SK-N-SH (cell line): ENCODE data around the gene PIGZ. TPM values are rescaled to one million over a fixed set of nuclear protein-coding genes. Genes with fewer than 3 reads are reported as not detected.
A peak's percentile ranks its signal among the peaks of the same experiment; 100 is the strongest.

ENCODE experiments used
- CTCF ChIA-PET: fragments of 300-600, 350-600 bp; formaldehyde crosslinking; extraction: SDS; loops from one replicate; lab custom pipeline; 2021; lab: Yijun Ruan, JAX
- POLR2A ChIA-PET: fragments of 350-600 bp; sonication (Branson Sonifier 250); formaldehyde crosslinking; extraction: SDS; loops from one replicate; lab custom pipeline; 2020; ENCODE audit warnings: antibody characterized with exemption, inconsistent platforms; lab: Yijun Ruan, JAX
- DNase-seq: peaks from one replicate; pipeline ENCODE4 v3.0.0; 2012
- H2AFZ ChIP-seq: fragments of 200-600 bp; sonication (generic); 2 replicates; pipeline ENCODE4 v1.8.1; 2016; ENCODE audit warnings: antibody characterized with exemption, mild to moderate bottlenecking, low read depth
- H3F3A ChIP-seq: fragments of 200-600 bp; sonication (generic); replicated peaks from 2 replicates; pipeline ENCODE3; 2016; ENCODE audit warnings: antibody characterized with exemption, mild to moderate bottlenecking; ENCODE audit not compliant: insufficient read depth
- H3K27ac ChIP-seq, 2 experiments: fragments of 200-500 bp in 1 of 2; fragments of 200-600 bp in 1 of 2; sonication (Bioruptor generic) in 1 of 2; sonication (generic), shearing (Covaris generic) in 1 of 2; 2 replicates each; pipeline versions ENCODE4 v1.5.1 to v1.6.1; 2014 to 2016; ENCODE audit warnings: low read depth in 2 of 2, inconsistent platforms in 1 of 2, low read length in 1 of 2, mild to moderate bottlenecking in 1 of 2, mixed read lengths in 1 of 2
- H3K27me3 ChIP-seq: fragments of 200-600 bp; sonication (generic), shearing (Covaris generic); 2 replicates; pipeline ENCODE4 v1.6.1; 2016; ENCODE audit warnings: mixed run types; ENCODE audit not compliant: insufficient read depth
- H3K36me3 ChIP-seq, 2 experiments: fragments of 200-500 bp in 1 of 2; fragments of 200-600 bp in 1 of 2; sonication (Bioruptor generic) in 1 of 2; sonication (generic) in 1 of 2; replicated peaks in 1 of 2; 2 replicates each; pipeline versions ENCODE3 to v1.5.1; 2014 to 2016; ENCODE audit warnings: low read length in 1 of 2, mild to moderate bottlenecking in 1 of 2; ENCODE audit not compliant: insufficient read depth in 2 of 2, control insufficient read depth in 1 of 2
- H3K4me1 ChIP-seq, 2 experiments: fragments of 200-500 bp in 1 of 2; fragments of 200-600 bp in 1 of 2; sonication (Bioruptor generic) in 1 of 2; sonication (generic), shearing (Covaris generic) in 1 of 2; 2 replicates each; pipeline versions ENCODE4 v1.5.1 to v1.6.1; 2014 to 2016; ENCODE audit warnings: low read depth in 1 of 2, low read length in 1 of 2, mixed run types in 1 of 2; ENCODE audit not compliant: insufficient read depth in 2 of 2, control insufficient read depth in 1 of 2
- H3K4me2 ChIP-seq: fragments of 200-600 bp; sonication (generic), shearing (Covaris generic); 2 replicates; pipeline ENCODE4 v1.6.1; 2017; ENCODE audit warnings: mixed run types
- H3K4me3 ChIP-seq, 2 experiments: fragments of 200-500 bp in 1 of 2; fragments of 200-600 bp in 1 of 2; sonication (Bioruptor generic) in 1 of 2; sonication (generic), shearing (Covaris generic) in 1 of 2; 2 replicates each; pipeline versions ENCODE4 v1.5.1 to v1.8.1; 2014 to 2016; ENCODE audit warnings: low read depth in 2 of 2, inconsistent platforms in 1 of 2, low read length in 1 of 2, mild to moderate bottlenecking in 1 of 2, mixed read lengths in 1 of 2, moderate library complexity in 1 of 2
- H3K79me2 ChIP-seq: fragments of 200-600 bp; sonication (generic); 2 replicates; pipeline ENCODE4 v1.8.1; 2017; ENCODE audit warnings: mild to moderate bottlenecking; ENCODE audit not compliant: insufficient read depth
- H3K9ac ChIP-seq: fragments of 200-600 bp; sonication (generic); 2 replicates; pipeline ENCODE4 v1.6.1; 2017; ENCODE audit warnings: mixed run types
- H3K9me2 ChIP-seq: fragments of 200-600 bp; sonication (generic); 2 replicates; pipeline ENCODE4 v1.6.1; 2017; ENCODE audit warnings: mixed run types
- H3K9me3 ChIP-seq: fragments of 200-600 bp; sonication (generic); 2 replicates; pipeline ENCODE4 v1.6.1; 2017; ENCODE audit warnings: mixed run types, mild to moderate bottlenecking, moderate library complexity
- H4K20me1 ChIP-seq: fragments of 200-600 bp; sonication (generic); 2 replicates; pipeline ENCODE4 v1.6.1; 2017; ENCODE audit warnings: mild to moderate bottlenecking, mixed run types; ENCODE audit not compliant: insufficient read depth
- EZH2phosphoT487 ChIP-seq: fragments of 200-600 bp; sonication (generic); IDR thresholded peaks from 2 replicates; pipeline ENCODE4 v1.6.1; 2017; ENCODE audit warnings: low read depth, mixed run types, mild to moderate bottlenecking, antibody characterized with exemption, moderate library complexity, borderline replicate concordance
- GABPA ChIP-seq: IDR thresholded peaks from 2 replicates; pipeline ENCODE4 v1.4.0; 2012; ENCODE audit warnings: low read depth, mild to moderate bottlenecking
- JUND ChIP-seq: IDR thresholded peaks from 2 replicates; pipeline ENCODE4 v1.4.0; 2012
- RAD21 ChIP-seq: IDR thresholded peaks from 2 replicates; pipeline ENCODE4 v1.6.1; 2012; ENCODE audit warnings: mild to moderate bottlenecking, low read length
- RFX5 ChIP-seq: IDR thresholded peaks from 2 replicates; pipeline ENCODE4 v1.6.1; 2012; ENCODE audit warnings: mild to moderate bottlenecking, improper control_type of control experiment, low read length
- SMC3 ChIP-seq: IDR thresholded peaks from 2 replicates; pipeline ENCODE4 v1.6.1; 2012; ENCODE audit warnings: low read depth, low read length, improper control_type of control experiment
- TCF12 ChIP-seq: IDR thresholded peaks from 2 replicates; pipeline ENCODE4 v1.4.0; 2012
- WGBS: methylation state at CpG from one replicate; pipeline ENCODE4 v1.1.6; 2017; ENCODE audit warnings: low lambda C conversion rate; 5-methylcytosine and 5-hydroxymethylcytosine counted together
- polyA plus RNA-seq, 3 experiments: library from polyadenylated mRNA; depleted of rRNA; stranded (reverse); fragments of >200 nt; gene quantifications; 2 replicates each; pipeline ENCODE4 v1.2.3, GENCODE V29; 2012
- TF ChIP-seq, protein P1 (sequence below): fragments of 150-350 bp; IDR thresholded peaks from 2 replicates; pipeline ENCODE4 v1.6.1; 2017; ENCODE audit warnings: antibody characterized with exemption, low read length, low read depth, borderline replicate concordance
- TF ChIP-seq, protein P2 (sequence below): IDR thresholded peaks from 2 replicates; pipeline ENCODE4 v1.4.0; 2012; ENCODE audit warnings: low read depth, borderline replicate concordance

The PIGZ gene
- polyA plus RNA-seq, 1 of the 3 experiments (the other 2 are of a cell fraction): 5.0 TPM

DNA sequence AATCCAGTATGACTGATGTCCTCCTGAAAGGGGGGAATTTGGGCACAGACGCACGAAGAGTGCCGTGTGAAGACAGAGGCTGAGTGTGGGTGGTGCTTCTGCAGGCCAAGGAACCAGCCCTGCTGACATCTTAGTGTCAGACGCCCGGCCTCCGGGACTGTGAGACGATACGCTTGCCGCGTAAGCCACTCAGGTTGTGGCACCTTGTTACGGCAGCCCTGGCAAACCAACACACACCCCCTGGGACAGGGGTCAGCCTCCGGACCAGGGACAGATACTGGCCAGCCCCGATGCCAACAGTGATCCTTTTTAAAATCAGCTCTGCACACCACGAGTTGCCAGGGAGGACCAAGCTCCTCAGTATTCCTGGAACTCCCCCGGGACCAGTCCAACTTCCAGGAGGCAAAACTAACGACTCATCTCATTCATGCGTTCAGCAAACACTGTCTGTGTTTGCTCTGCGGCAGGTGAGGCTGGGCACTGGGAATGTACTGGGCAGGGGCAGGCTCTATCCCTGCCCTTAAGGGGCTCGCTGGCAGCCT lies 21.2 kb upstream of the PIGZ start:
- H3K4me1 ChIP-seq: peaks cover 0 to 11% of the 10 kb centered on the region in 2 experiments; a peak in 1 of 4 replicates
- H3K27ac ChIP-seq: no peak overlapping the region
- no peaks in the 10 kb centered on the region for H3K79me2 ChIP-seq
- no peak overlapping the region for H3K4me2 ChIP-seq
- H2AFZ ChIP-seq: no peak overlapping the region
- no peak overlapping the region for H3K9ac ChIP-seq
- TF ChIP-seq TCF12: no peak
- TF ChIP-seq, protein P1, sequence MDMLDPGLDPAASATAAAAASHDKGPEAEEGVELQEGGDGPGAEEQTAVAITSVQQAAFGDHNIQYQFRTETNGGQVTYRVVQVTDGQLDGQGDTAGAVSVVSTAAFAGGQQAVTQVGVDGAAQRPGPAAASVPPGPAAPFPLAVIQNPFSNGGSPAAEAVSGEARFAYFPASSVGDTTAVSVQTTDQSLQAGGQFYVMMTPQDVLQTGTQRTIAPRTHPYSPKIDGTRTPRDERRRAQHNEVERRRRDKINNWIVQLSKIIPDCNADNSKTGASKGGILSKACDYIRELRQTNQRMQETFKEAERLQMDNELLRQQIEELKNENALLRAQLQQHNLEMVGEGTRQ: no peak
- TF ChIP-seq, protein P2, sequence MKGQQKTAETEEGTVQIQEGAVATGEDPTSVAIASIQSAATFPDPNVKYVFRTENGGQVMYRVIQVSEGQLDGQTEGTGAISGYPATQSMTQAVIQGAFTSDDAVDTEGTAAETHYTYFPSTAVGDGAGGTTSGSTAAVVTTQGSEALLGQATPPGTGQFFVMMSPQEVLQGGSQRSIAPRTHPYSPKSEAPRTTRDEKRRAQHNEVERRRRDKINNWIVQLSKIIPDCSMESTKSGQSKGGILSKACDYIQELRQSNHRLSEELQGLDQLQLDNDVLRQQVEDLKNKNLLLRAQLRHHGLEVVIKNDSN: no peak
- no peak for TF ChIP-seq EZH2phosphoT487
- no peak for TF ChIP-seq RFX5
- TF ChIP-seq RAD21: no peak
- no peaks in the 10 kb centered on the region for H4K20me1 ChIP-seq
- no peaks in the 10 kb centered on the region for H3K9me2 ChIP-seq
- ChIA-PET POLR2A (no interaction called here), CTCF (interaction anchor here (0.8 to 4.7 kb wide), 7 partner anchors 8 to 40 kb away, joined by 3 to 26 read pairs (median 5); partner anchors contain the start of gene MELTF)
- no peak overlapping the region for H3K4me3 ChIP-seq
- no peaks in the 10 kb centered on the region for H3K9me3 ChIP-seq
- H3K27me3 ChIP-seq: no peaks in the 10 kb centered on the region; the same call in 1 of the 2 replicates
- no peaks in the 10 kb centered on the region for H3K36me3 ChIP-seq
- 72% methylated on average over 10 of the region's 19 CpGs for WGBS
- DNase-seq: no peak
- no peaks in the 10 kb centered on the region for H3F3A ChIP-seq

DNA sequence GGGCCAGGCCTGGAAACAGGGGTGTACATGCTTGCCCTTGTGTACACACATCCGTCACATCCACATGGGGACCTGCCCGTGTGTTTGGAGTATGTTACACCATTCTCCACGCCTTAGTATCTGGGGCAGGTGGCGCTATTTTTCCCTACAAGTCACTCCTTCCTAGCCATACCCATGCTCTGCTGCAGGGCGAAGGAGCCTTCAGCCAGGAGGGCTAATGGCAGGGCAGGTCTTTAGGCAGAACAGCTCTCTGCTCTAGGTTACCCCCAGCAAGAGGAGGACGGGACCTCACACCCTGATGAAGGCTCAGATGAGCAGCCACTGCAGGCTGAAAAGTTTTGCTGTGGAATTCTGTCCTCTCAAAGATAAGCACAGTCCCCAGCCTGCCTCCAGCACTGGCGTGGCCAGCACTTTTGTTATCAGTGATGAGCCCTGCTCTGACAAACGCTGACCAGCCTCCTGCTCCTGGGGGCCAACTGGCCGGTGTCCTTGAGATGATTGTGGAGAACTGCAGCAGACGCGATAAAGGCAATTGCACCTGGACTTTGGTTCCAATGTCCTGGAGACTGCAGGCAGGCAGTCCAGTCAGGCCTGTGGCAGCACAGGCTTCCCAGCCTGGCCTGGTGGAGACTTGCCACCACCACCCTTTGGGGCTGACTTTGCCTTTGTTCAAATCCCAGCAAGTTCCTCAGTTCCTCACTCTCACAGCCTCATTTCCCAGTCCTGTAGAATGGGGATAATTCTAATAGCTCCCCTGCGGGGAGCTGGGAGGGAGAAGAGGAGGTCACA lies 19.8 kb upstream of the PIGZ start:
- Histone ChIP-seq H3K9me2 (no peaks in the 10 kb centered on the region), H3K27me3 (no peaks in the 10 kb centered on the region; the same call in 1 of the 2 replicates), H3K9ac (no peak overlapping the region), H2AFZ (no peak overlapping the region), H3K4me1 (peaks cover 0 to 11% of the 10 kb centered on the region in 2 experiments; a peak in 1 of 4 replicates), H4K20me1 (no peaks in the 10 kb centered on the region), H3K79me2 (no peaks in the 10 kb centered on the region), H3K9me3 (peaks cover 4% of the 10 kb centered on the region; the same call in 1 of the 2 replicates), H3K4me2 (no peak overlapping the region), H3K4me3 (no peak overlapping the region), H3K36me3 (no peaks in the 10 kb centered on the region), H3K27ac (no peak overlapping the region), H3F3A (no peaks in the 10 kb centered on the region)
- peak; percentile 58 for DNase-seq
- TF ChIP-seq EZH2phosphoT487: no peak
- no peak; the same call in 1 of the 2 replicates for TF ChIP-seq RAD21
- TF ChIP-seq GABPA: no peak
- no peak for TF ChIP-seq JUND
- 0 out of 2 replicates have a peak, but pooled peaks have one; percentile 7 for TF ChIP-seq SMC3
- ChIA-PET POLR2A (no interaction called here), CTCF (interaction anchor here (0.8 to 1.5 kb wide), 4 partner anchors 10 to 18 kb away, joined by 3 to 5 read pairs (median 4); no protein-coding TSS in a partner anchor)
- 70% methylated on average over 6 of the region's 12 CpGs for WGBS
